ENCODE data around the gene KCNMB4.

KCNMB4 gene

GRCh38 chr12:70449753-70450341 is 83.8 kb downstream of the KCNMB4 start:
- TF ChIP-seq, protein P1, sequence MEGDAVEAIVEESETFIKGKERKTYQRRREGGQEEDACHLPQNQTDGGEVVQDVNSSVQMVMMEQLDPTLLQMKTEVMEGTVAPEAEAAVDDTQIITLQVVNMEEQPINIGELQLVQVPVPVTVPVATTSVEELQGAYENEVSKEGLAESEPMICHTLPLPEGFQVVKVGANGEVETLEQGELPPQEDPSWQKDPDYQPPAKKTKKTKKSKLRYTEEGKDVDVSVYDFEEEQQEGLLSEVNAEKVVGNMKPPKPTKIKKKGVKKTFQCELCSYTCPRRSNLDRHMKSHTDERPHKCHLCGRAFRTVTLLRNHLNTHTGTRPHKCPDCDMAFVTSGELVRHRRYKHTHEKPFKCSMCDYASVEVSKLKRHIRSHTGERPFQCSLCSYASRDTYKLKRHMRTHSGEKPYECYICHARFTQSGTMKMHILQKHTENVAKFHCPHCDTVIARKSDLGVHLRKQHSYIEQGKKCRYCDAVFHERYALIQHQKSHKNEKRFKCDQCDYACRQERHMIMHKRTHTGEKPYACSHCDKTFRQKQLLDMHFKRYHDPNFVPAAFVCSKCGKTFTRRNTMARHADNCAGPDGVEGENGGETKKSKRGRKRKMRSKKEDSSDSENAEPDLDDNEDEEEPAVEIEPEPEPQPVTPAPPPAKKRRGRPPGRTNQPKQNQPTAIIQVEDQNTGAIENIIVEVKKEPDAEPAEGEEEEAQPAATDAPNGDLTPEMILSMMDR (IDR thresholded peaks at IDR 0.05; ENCODE audit: low read depth, low read length), result no peak
- H3K4me3 ChIP-seq (ENCODE audit: low read depth, low read length), result no peak overlapping the region
- no peaks in the 10 kb centered on the region for H3K4me1 ChIP-seq
- no peaks in the 10 kb centered on the region for H3K9me3 ChIP-seq
- DNase-seq, result no peak
- no peaks in the 10 kb centered on the region for H3K36me3 ChIP-seq
- H3K27me3 ChIP-seq, result no peaks in the 10 kb centered on the region

DNA sequence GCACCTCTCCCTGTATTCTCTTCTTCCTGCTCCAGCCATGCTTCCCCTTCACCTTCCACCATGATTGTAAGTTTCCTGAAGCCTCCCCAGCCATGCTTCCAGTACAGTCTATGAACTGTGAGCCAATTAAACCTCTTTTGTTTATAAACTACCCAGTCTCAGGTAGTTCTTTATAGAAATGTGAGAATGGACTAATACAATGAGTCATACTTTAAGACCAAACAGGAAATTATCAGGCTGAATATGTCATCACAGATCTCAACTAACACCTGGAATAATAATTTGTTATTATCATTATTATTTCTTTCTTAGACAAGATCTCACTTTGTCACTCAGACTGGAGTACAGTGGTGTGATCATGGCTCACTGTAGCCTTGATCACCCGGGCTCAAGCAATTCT is 85.4 kb downstream of the KCNMB4 start:
- Histone ChIP-seq H3K36me3 (no peaks in the 10 kb centered on the region), H3K4me1 (no peaks in the 10 kb centered on the region), H3K9me3 (no peaks in the 10 kb centered on the region), H3K4me3 (ENCODE audit: low read depth, low read length) (no peak overlapping the region), H3K27me3 (no peaks in the 10 kb centered on the region)
- no peak for DNase-seq
- TF ChIP-seq, protein P1 (IDR thresholded peaks at IDR 0.05; ENCODE audit: low read depth, low read length), result no peak

GRCh38 chr12:70456953-70457352 is 90.9 kb downstream of the KCNMB4 start:
- no peak for DNase-seq
- no peaks in the 10 kb centered on the region for H3K4me1 ChIP-seq
- H3K9me3 ChIP-seq, result no peaks in the 10 kb centered on the region
- no peaks in the 10 kb centered on the region for H3K36me3 ChIP-seq
- no peaks in the 10 kb centered on the region; the same call in 1 of the 2 replicates for H3K27me3 ChIP-seq
- H3K4me3 ChIP-seq (ENCODE audit: low read depth, low read length), result no peak overlapping the region
- TF ChIP-seq, protein P1 (IDR thresholded peaks at IDR 0.05; ENCODE audit: low read depth, low read length), result no peak

DNA sequence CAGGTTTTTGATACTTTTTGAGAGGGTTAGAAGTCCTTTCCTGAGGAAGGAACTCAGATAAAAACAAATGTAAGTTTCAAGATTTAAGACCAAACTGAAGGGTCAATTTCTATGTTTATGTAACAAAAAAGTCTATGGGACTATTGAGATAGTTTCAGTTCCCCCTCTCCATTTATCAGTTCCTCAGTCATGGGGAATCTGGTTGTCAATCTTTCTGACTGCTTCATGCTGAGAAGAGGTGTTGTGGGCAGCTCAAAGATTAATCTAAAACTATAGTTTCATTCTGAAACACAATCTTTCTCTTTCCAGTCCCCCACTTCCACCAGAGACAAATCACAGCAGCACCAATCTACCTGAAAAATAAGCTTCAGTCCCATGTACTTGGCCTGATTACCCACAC is 93.7 kb downstream of the KCNMB4 start:
- Histone ChIP-seq H3K4me1 (no peaks in the 10 kb centered on the region), H3K4me3 (ENCODE audit: low read depth, low read length) (no peak overlapping the region), H3K27me3 (no peaks in the 10 kb centered on the region; the same call in 1 of the 2 replicates), H3K9me3 (peaks cover 3% of the 10 kb centered on the region; the same call in 1 of the 2 replicates), H3K36me3 (no peaks in the 10 kb centered on the region)
- DNase-seq, result no peak
- TF ChIP-seq, protein P1 (IDR thresholded peaks at IDR 0.05; ENCODE audit: low read depth, low read length), result no peak

GRCh38 chr12:70463997-70464396 is 97.9 kb downstream of the KCNMB4 start:
- Histone ChIP-seq H3K4me1 (no peaks in the 10 kb centered on the region), H3K27me3 (no peaks in the 10 kb centered on the region), H3K36me3 (no peaks in the 10 kb centered on the region), H3K9me3 (peaks cover 3% of the 10 kb centered on the region; the same call in 1 of the 2 replicates), H3K4me3 (ENCODE audit: low read depth, low read length) (no peak overlapping the region)
- DNase-seq, result no peak
- TF ChIP-seq, protein P1 (IDR thresholded peaks at IDR 0.05; ENCODE audit: low read depth, low read length), result no peak

DNA sequence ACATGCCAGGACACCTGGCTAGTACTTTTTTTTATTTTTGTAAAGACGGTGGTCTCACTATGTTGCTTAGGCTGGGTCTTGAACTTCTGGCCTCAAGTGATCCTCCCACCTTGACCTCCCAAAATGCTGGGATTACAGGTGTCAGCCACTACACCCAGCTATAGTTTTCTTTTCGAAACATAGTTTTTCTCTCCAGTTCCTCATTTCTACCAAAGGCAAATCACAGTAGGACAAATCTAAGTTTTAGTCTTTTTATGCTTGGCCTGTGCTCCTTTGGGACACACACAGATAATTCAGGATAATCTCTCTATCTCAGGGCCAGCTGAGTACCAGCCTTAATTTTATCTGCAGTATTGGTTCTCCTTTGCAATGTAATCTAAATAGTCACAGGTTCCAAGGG is 100.7 kb downstream of the KCNMB4 start:
- Histone ChIP-seq H3K9me3 (peaks cover 3% of the 10 kb centered on the region; the same call in 1 of the 2 replicates), H3K4me1 (no peaks in the 10 kb centered on the region), H3K36me3 (no peaks in the 10 kb centered on the region), H3K27me3 (peaks cover 4% of the 10 kb centered on the region; the same call in 1 of the 2 replicates), H3K4me3 (ENCODE audit: low read depth, low read length) (no peak overlapping the region)
- TF ChIP-seq, protein P1 (IDR thresholded peaks at IDR 0.05; ENCODE audit: low read depth, low read length), result no peak
- no peak for DNase-seq

All from BE2C (cell line).